ENCODE data around the gene MESP2. TPM values are rescaled to one million over a fixed set of nuclear protein-coding genes. Genes with fewer than 3 reads are reported as not detected.

The MESP2 gene, protein sequence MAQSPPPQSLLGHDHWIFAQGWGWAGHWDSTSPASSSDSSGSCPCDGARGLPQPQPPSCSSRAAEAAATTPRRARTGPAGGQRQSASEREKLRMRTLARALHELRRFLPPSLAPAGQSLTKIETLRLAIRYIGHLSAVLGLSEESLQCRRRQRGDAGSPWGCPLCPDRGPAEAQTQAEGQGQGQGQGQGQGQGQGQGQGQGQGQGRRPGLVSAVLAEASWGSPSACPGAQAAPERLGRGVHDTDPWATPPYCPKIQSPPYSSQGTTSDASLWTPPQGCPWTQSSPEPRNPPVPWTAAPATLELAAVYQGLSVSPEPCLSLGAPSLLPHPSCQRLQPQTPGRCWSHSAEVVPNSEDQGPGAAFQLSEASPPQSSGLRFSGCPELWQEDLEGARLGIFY
- 0.30 TPM for polyA plus RNA-seq
- long read RNA-seq, donor 1, partial matches to known transcripts = 630 of 653 reads
- long read RNA-seq, donor 1, other reads (novel, unspliced or antisense) = 23 of 653 reads
- long read RNA-seq, donor 2 = 0 reads
- long read RNA-seq, donor 3 = 0 reads
- long read RNA-seq, donor 4, partial matches to known transcripts = 169 of 169 reads
- long read RNA-seq, donor 4, other reads (novel, unspliced or antisense) = 0 of 169 reads
- long read RNA-seq, donor 5, partial matches to known transcripts = 403 of 421 reads
- long read RNA-seq, donor 5, other reads (novel, unspliced or antisense) = 17 of 421 reads
- long read RNA-seq, donor 6, partial matches to known transcripts = 1,239 of 1,386 reads
- long read RNA-seq, donor 6, other reads (novel, unspliced or antisense) = 147 of 1,386 reads
- long read RNA-seq, donor 7, partial matches to known transcripts = 1,482 of 1,491 reads
- long read RNA-seq, donor 7, other reads (novel, unspliced or antisense) = 9 of 1,491 reads
- long read RNA-seq, donor 8, partial matches to known transcripts = 3,220 of 3,233 reads
- long read RNA-seq, donor 8, other reads (novel, unspliced or antisense) = 13 of 3,233 reads
- long read RNA-seq, donor 9, partial matches to known transcripts = 1,595 of 1,595 reads
- long read RNA-seq, donor 9, other reads (novel, unspliced or antisense) = 0 of 1,595 reads
- long read RNA-seq, donor 10, partial matches to known transcripts = 1,124 of 1,331 reads
- long read RNA-seq, donor 10, other reads (novel, unspliced or antisense) = 207 of 1,331 reads
- long read RNA-seq, donor 11, partial matches to known transcripts = 943 of 1,062 reads
- long read RNA-seq, donor 11, other reads (novel, unspliced or antisense) = 119 of 1,062 reads

DNA sequence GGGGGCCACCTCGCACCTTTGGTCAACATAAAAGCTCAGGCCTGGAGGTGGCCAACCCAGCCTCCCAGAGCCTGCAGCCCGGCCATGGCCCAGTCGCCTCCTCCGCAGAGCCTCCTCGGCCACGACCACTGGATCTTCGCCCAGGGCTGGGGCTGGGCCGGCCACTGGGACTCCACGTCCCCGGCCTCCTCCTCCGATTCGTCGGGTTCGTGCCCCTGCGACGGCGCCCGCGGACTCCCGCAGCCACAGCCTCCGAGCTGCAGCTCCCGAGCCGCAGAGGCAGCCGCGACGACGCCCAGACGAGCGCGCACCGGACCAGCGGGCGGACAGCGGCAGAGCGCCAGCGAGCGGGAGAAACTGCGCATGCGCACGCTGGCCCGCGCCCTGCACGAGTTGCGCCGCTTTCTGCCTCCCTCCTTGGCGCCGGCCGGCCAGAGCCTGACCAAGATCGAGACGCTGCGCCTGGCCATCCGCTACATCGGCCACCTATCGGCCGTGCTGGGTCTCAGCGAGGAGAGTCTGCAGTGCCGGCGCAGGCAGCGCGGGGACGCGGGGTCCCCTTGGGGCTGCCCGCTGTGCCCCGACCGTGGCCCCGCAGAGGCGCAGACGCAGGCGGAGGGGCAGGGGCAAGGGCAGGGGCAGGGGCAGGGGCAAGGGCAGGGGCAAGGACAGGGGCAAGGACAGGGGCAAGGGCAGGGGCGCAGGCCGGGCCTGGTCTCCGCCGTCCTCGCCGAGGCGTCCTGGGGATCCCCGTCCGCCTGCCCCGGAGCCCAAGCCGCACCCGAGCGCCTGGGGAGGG is at the start of gene MESP2:
MESP2 (plus strand) TSS at position 59 of the 799 bp plus-strand sequence; CDS start at position 85, 26 bp downstream.
- Histone ChIP-seq H3K27me3 (ENCODE audit: control insufficient read depth, insufficient read depth, low read length) (no peaks in the 10 kb centered on the region), H3K36me3 (ENCODE audit: control insufficient read depth, insufficient read depth, low read length) (no peaks in the 10 kb centered on the region), H3K9me3 (ENCODE audit: control insufficient read depth, low read depth, low read length) (peaks cover 2% of the 10 kb centered on the region), H3K4me3 (ENCODE audit: low read length) (peak within 1 kb of the TSS; percentile 44), H3K27ac (ENCODE audit: low read length) (no peak within 1 kb of the TSS), H3K4me1 (ENCODE audit: control insufficient read depth, insufficient read depth, low read length) (peaks cover 16% of the 10 kb centered on the region)
- DNase-seq = peak; percentile 78
- WGBS (ENCODE audit: insufficient coverage, low lambda C conversion rate) = no CpG with 5 or more reads among the region's 82 CpGs

DNA sequence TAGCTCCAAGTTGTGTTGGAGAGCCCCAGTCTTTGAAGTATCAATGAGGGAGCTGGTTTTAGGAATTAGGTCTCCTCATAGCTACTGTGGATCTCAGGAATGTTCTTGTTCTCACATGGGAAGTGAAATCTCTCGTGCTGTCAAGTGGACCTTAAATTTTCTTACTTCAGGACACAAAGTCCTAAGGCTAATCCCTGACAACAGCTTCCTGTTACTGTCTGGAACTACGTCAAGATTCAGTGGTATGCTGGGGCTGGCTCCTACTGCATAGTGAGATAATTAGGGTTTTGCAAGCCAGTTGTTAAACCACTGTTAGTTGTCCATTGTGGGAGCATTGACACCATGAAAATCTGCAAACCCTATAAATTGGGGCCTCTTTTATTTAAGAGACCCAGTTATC is 47.9 kb upstream of the MESP2 start:
- Histone ChIP-seq H3K4me1 (ENCODE audit: control insufficient read depth, insufficient read depth, low read length) (no peaks in the 10 kb centered on the region), H3K36me3 (ENCODE audit: control insufficient read depth, insufficient read depth, low read length) (no peaks in the 10 kb centered on the region), H3K9me3 (ENCODE audit: control insufficient read depth, low read depth, low read length) (no peaks in the 10 kb centered on the region), H3K27me3 (ENCODE audit: control insufficient read depth, insufficient read depth, low read length) (peaks cover 3% of the 10 kb centered on the region), H3K4me3 (ENCODE audit: low read length) (no peak overlapping the region), H3K27ac (ENCODE audit: low read length) (peak overlapping the region; percentile 64)
- DNase-seq = peak; percentile 50 to 80
- WGBS (ENCODE audit: insufficient coverage, low lambda C conversion rate) = no CpG with 5 or more reads among the region's 2 CpGs

DNA sequence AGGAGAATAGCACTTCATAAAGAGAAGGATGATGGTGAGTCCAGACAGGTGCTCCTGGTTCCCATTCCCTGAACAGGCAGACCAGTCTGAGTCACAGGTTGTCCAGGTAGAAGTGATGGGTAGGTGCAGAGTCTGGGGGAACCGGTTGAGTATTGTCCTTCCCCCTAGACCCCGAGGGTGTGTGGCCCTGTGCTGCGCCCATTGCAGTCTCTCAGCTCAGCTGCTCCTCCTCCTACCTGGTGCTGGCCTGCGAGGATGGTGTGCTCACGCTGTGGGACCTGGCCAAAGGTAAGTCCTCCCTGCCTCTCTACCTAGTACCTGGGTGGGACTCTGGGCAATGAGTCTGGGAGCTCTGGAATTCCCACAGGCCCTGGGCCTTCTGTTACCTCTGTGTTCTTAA is 44.9 kb upstream of the MESP2 start:
- DNase-seq = peak in 1 of 2 donors; percentile 49
- Histone ChIP-seq H3K4me3 (ENCODE audit: low read length) (no peak overlapping the region), H3K36me3 (ENCODE audit: control insufficient read depth, insufficient read depth, low read length) (no peaks in the 10 kb centered on the region), H3K27me3 (ENCODE audit: control insufficient read depth, insufficient read depth, low read length) (peaks cover 3% of the 10 kb centered on the region), H3K4me1 (ENCODE audit: control insufficient read depth, insufficient read depth, low read length) (no peaks in the 10 kb centered on the region), H3K27ac (ENCODE audit: low read length) (no peak overlapping the region), H3K9me3 (ENCODE audit: control insufficient read depth, low read depth, low read length) (peaks cover 2% of the 10 kb centered on the region)
- WGBS (ENCODE audit: insufficient coverage, low lambda C conversion rate) = no CpG with 5 or more reads among the region's 5 CpGs

DNA sequence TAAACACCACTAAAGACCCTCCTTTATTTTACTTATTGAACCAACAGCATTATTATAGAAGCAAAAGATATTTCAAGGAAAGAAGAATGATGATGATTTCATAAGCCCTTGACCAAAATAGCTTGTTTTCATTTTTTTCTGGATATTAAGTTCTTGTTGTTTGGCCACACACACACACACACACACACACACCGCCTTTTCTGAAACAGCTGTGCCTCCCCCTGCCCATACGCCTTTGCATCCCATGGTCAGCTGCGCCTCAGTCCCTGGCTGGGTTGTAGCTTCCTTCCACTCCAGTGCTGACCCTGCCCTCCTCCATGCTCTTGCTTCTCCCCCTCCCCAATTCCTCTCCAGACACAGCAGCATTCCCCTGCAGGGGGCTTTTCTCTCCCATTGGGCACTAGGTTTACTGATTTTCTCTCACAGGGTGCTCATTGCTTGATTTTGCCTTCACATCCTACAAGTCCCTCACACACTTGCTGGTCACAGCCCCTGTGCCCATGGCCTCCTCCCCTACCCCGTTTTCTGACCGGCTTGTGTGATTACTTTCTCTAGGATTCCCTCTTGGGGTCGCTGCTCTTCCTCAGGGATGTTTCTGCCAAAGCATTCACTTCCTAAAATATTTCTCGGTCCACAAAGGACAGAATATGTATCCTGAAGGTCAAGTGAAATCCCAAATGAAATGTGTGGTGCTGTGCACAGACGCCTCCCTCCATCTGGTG is 43.5 kb upstream of the MESP2 start:
- H3K9me3 ChIP-seq (ENCODE audit: control insufficient read depth, low read depth, low read length) = peaks cover 2% of the 10 kb centered on the region

DNA sequence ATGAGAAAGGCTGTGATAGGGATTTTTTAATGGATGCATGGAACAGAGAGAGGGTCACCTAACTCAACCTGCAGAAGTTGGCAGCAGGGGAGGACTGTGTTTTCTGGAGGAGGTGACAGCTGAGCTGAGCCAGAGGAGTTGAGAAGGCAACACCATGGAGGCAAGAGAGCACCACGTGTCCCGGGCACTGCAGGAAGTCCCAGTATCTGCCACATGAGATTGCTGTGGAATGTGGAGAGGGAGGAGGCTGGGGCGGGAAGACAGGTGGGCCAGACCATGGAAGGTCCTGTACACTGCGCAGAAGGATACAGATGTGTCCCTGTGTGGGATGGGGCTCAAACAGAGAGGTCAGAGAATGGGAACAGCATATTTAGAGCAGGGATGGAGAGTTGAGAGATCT is 40.4 kb upstream of the MESP2 start:
- 100% methylated on average over 1 of the region's 4 CpGs for WGBS (ENCODE audit: insufficient coverage, low lambda C conversion rate)
- Histone ChIP-seq H3K4me1 (ENCODE audit: control insufficient read depth, insufficient read depth, low read length) (peaks cover 2% of the 10 kb centered on the region), H3K4me3 (ENCODE audit: low read length) (no peak overlapping the region), H3K27ac (ENCODE audit: low read length) (no peak overlapping the region), H3K27me3 (ENCODE audit: control insufficient read depth, insufficient read depth, low read length) (peaks cover 3% of the 10 kb centered on the region), H3K9me3 (ENCODE audit: control insufficient read depth, low read depth, low read length) (peaks cover 2% of the 10 kb centered on the region), H3K36me3 (ENCODE audit: control insufficient read depth, insufficient read depth, low read length) (no peaks in the 10 kb centered on the region)
- DNase-seq = no peak

More for the DNA sequence above, 43.5 kb upstream of the MESP2 start:
- no peak overlapping the region for H3K4me3 ChIP-seq (ENCODE audit: low read length)
- H3K27ac ChIP-seq (ENCODE audit: low read length) = no peak overlapping the region
- H3K27me3 ChIP-seq (ENCODE audit: control insufficient read depth, insufficient read depth, low read length) = peaks cover 3% of the 10 kb centered on the region
- no peaks in the 10 kb centered on the region for H3K36me3 ChIP-seq (ENCODE audit: control insufficient read depth, insufficient read depth, low read length)
- 69% methylated on average over 2 of the region's 8 CpGs for WGBS (ENCODE audit: insufficient coverage, low lambda C conversion rate)
- DNase-seq = no peak
- no peaks in the 10 kb centered on the region for H3K4me1 ChIP-seq (ENCODE audit: control insufficient read depth, insufficient read depth, low read length)

- Histone ChIP-seq H3K4me1 (ENCODE audit: control insufficient read depth, insufficient read depth, low read length) (peaks cover 2% of the 10 kb centered on the region), H3K4me3 (ENCODE audit: low read length) (no peak overlapping the region), H3K9me3 (ENCODE audit: control insufficient read depth, low read depth, low read length) (no peaks in the 10 kb centered on the region), H3K36me3 (ENCODE audit: control insufficient read depth, insufficient read depth, low read length) (no peaks in the 10 kb centered on the region), H3K27me3 (ENCODE audit: control insufficient read depth, insufficient read depth, low read length) (no peaks in the 10 kb centered on the region), H3K27ac (ENCODE audit: low read length) (no peak overlapping the region)
- WGBS (ENCODE audit: insufficient coverage, low lambda C conversion rate) = no CpG with 5 or more reads among the region's 8 CpGs
- DNase-seq = peak; percentile 70 to 71
These were observed 36.0 kb upstream of the MESP2 start for GRCh38 chr15:89740137-89740536.

GRCh38 chr15:89743011-89743410 is 33.1 kb upstream of the MESP2 start:
- DNase-seq = no peak
- WGBS (ENCODE audit: insufficient coverage, low lambda C conversion rate) = no CpG with 5 or more reads among the region's 8 CpGs
- peaks cover 2% of the 10 kb centered on the region for H3K4me1 ChIP-seq (ENCODE audit: control insufficient read depth, insufficient read depth, low read length)

GRCh38 chr15:89743594-89743993 is 32.5 kb upstream of the MESP2 start:
- H3K36me3 ChIP-seq (ENCODE audit: control insufficient read depth, insufficient read depth, low read length) = no peaks in the 10 kb centered on the region
- peaks cover 18% of the 10 kb centered on the region for H3K27me3 ChIP-seq (ENCODE audit: control insufficient read depth, insufficient read depth, low read length)
- no CpG with 5 or more reads among the region's 8 CpGs for WGBS (ENCODE audit: insufficient coverage, low lambda C conversion rate)
- DNase-seq = no peak
- peaks cover 2% of the 10 kb centered on the region for H3K4me1 ChIP-seq (ENCODE audit: control insufficient read depth, insufficient read depth, low read length)
- H3K4me3 ChIP-seq (ENCODE audit: low read length) = no peak overlapping the region
- H3K27ac ChIP-seq (ENCODE audit: low read length) = no peak overlapping the region
- H3K9me3 ChIP-seq (ENCODE audit: control insufficient read depth, low read depth, low read length) = peaks cover 6% of the 10 kb centered on the region

More at GRCh38 chr15:89743011-89743410, 33.1 kb upstream of the MESP2 start:
- Histone ChIP-seq H3K36me3 (ENCODE audit: control insufficient read depth, insufficient read depth, low read length) (no peaks in the 10 kb centered on the region), H3K9me3 (ENCODE audit: control insufficient read depth, low read depth, low read length) (peaks cover 6% of the 10 kb centered on the region), H3K27ac (ENCODE audit: low read length) (no peak overlapping the region), H3K27me3 (ENCODE audit: control insufficient read depth, insufficient read depth, low read length) (peaks cover 12% of the 10 kb centered on the region), H3K4me3 (ENCODE audit: low read length) (no peak overlapping the region)

- H3K27me3 ChIP-seq (ENCODE audit: control insufficient read depth, insufficient read depth, low read length) = peaks cover 31% of the 10 kb centered on the region
- no peaks in the 10 kb centered on the region for H3K36me3 ChIP-seq (ENCODE audit: control insufficient read depth, insufficient read depth, low read length)
- H3K4me1 ChIP-seq (ENCODE audit: control insufficient read depth, insufficient read depth, low read length) = peaks cover 6% of the 10 kb centered on the region
- H3K27ac ChIP-seq (ENCODE audit: low read length) = no peak overlapping the region
- no peak for DNase-seq
- no CpG with 5 or more reads among the region's 13 CpGs for WGBS (ENCODE audit: insufficient coverage, low lambda C conversion rate)
- H3K9me3 ChIP-seq (ENCODE audit: control insufficient read depth, low read depth, low read length) = peaks cover 6% of the 10 kb centered on the region
- no peak overlapping the region for H3K4me3 ChIP-seq (ENCODE audit: low read length)
These were observed 31.0 kb upstream of the MESP2 start for GRCh38 chr15:89745131-89745530.
